ENCODE data around the gene PTPRD. TPM values are rescaled to one million over a fixed set of nuclear protein-coding genes. Genes with fewer than 3 reads are reported as not detected.

The PTPRD gene
- total RNA-seq, 4 donors from 2014 or later = 0.72 to 8.0 (median 3.0) TPM

DNA sequence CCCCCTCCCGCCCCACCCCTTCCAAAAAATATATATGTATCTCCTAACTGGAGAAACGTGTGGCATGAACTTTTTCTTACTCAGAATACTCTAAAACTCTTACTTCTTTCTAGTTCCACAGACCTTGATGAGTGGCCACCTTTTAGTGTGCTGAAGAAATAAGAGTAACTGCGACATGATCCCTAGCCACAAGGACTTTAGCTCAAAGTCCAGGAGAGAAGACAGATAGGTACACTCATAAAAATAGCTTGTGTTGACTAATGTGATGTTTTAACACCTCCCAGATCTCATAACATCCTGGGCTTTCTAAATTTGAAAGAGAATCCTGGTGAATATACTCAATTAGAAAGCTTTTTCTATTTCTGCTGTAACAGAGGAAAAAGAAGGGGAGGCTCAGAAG is 1808.2 kb downstream of the PTPRD start:
- intact Hi-C loops (cut with DNase I; ENCODE audit: low total_unique reads) = no loop called here
- TF ChIP-seq POLR2A (IDR thresholded peaks at IDR 0.05) = no peak
- TF ChIP-seq, protein P1, sequence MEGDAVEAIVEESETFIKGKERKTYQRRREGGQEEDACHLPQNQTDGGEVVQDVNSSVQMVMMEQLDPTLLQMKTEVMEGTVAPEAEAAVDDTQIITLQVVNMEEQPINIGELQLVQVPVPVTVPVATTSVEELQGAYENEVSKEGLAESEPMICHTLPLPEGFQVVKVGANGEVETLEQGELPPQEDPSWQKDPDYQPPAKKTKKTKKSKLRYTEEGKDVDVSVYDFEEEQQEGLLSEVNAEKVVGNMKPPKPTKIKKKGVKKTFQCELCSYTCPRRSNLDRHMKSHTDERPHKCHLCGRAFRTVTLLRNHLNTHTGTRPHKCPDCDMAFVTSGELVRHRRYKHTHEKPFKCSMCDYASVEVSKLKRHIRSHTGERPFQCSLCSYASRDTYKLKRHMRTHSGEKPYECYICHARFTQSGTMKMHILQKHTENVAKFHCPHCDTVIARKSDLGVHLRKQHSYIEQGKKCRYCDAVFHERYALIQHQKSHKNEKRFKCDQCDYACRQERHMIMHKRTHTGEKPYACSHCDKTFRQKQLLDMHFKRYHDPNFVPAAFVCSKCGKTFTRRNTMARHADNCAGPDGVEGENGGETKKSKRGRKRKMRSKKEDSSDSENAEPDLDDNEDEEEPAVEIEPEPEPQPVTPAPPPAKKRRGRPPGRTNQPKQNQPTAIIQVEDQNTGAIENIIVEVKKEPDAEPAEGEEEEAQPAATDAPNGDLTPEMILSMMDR (IDR thresholded peaks at IDR 0.05) = no peak
- H3K4me3 ChIP-seq (ENCODE audit: low read depth, poor library complexity, severe bottlenecking) = no peak overlapping the region
- DNase-seq (ENCODE audit: low spot score in 2 of 2) = no peak
- 86 to 88% methylated on average over 3 of the region's 3 CpGs for WGBS, 2 donors

DNA sequence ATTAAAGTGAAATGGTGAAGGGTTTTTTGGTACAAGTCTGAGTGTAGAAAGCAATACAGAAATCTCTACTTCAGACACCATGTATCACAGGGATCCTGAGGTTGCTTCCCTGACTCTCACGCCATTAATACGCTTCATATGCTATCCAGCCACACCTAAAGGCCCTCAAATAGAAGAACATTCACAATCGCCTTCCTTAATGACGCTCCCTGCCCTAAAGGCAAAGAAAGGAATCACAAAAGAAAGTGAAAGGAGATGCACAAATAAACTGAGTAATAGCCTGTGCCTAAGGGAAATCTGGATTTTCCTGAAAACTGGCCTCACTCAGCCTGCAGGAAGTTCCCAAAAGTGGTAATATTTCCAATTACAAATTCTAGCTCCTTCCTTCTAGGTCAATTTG is 1810.6 kb downstream of the PTPRD start:
- 69 to 75% methylated on average over 4 of the region's 4 CpGs for WGBS, 2 donors
- TF ChIP-seq, protein P1 (IDR thresholded peaks at IDR 0.05) = no peak
- no peak for TF ChIP-seq POLR2A (IDR thresholded peaks at IDR 0.05)
- no peak for DNase-seq (ENCODE audit: low spot score in 2 of 2)
- intact Hi-C loops (cut with DNase I; ENCODE audit: low total_unique reads) = no loop called here
- H3K4me3 ChIP-seq (ENCODE audit: low read depth, poor library complexity, severe bottlenecking) = no peak overlapping the region

DNA sequence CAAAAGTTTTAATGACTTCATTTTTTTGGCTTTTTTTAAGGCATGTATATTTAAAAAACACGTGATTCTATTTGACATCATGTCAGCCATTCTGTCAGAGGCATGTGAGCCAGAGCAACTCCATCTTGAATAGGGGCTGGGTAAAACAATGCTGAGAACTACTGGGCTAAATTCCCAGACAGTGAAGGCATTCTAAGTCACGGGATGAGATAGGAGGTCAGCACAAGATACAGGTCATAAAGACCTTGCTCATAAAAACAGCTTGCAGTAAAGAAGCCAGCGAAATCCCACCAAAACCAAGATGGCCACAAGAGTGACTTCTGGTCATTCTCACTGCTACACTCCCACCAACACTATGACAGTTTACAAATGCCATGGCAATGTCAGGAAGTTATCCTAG is 1812.6 kb downstream of the PTPRD start:
- intact Hi-C loops (cut with DNase I; ENCODE audit: low total_unique reads) = no loop called here

DNA sequence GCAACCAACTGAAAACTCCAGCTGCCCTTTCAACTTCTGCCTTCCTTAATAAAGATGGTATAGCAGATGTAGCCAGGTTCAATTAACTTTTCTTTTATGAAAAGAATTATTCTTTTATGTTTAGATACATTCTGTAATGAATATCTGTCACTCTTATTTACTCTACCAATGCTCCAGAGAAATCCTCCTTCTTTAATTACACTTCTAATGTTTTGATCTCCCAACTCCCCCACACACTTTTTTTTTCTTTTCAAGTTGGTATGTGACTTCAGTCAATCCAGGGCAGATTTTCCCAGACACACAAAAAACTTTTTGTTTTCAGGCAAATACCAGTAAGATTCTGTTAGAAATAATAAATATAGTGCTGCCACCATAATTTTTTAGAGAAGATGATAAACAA is 1813.2 kb downstream of the PTPRD start:
- H3K4me3 ChIP-seq (ENCODE audit: low read depth, poor library complexity, severe bottlenecking) = no peak overlapping the region
- intact Hi-C loops (cut with DNase I; ENCODE audit: low total_unique reads) = no loop called here
- TF ChIP-seq POLR2A (IDR thresholded peaks at IDR 0.05) = no peak
- TF ChIP-seq, protein P1 (IDR thresholded peaks at IDR 0.05) = no peak
- no peak for DNase-seq (ENCODE audit: low spot score in 2 of 2)

More for the DNA sequence above, 1812.6 kb downstream of the PTPRD start:
- TF ChIP-seq, protein P1 (IDR thresholded peaks at IDR 0.05) = no peak
- TF ChIP-seq POLR2A (IDR thresholded peaks at IDR 0.05) = no peak
- H3K4me3 ChIP-seq (ENCODE audit: low read depth, poor library complexity, severe bottlenecking) = no peak overlapping the region
- no peak for DNase-seq (ENCODE audit: low spot score in 2 of 2)
- 66 to 77% methylated on average over 3 of the region's 3 CpGs for WGBS, 2 donors

DNA sequence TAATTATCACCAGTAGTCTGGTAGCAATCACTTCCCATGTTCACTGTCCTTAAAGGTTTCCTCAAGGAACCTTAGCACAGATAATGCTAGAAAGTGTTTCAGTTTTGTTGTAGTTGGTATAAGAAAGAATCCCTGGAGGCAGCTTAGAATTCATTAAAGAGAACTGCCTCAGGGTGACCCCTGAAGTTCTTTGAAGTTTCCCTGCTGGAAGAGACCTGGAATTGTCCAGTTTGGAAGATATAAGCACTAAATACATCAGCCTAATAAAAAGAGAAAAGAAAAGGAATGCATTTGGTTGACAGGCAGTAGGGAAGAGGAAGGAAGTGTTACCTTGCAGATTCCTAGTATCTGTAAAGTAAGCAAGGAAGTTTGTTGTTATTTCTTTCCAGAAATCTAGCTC is 1813.6 kb downstream of the PTPRD start:
- TF ChIP-seq, protein P1 (IDR thresholded peaks at IDR 0.05) = no peak
- TF ChIP-seq POLR2A (IDR thresholded peaks at IDR 0.05) = no peak

DNA sequence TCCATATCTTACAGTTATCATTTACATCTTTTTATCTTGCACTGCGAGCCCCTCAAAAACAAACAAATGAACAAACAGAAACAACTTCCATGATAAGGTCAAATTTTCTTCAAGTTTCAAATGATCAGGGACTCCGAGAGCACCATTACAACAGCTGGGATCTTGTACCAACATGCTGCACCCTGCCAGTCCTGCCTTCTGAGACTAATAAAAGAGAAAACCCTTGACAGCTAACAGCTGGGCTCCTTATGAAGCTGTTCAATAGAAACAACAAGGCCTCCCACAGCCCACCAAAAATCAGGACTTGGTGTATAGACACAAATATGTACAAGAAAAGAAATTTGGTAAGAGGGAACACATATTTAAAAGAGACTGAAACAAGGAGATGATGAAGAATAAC is 1828.0 kb downstream of the PTPRD start:
- H3K4me3 ChIP-seq (ENCODE audit: low read depth, poor library complexity, severe bottlenecking) = no peak overlapping the region
- no peak for DNase-seq (ENCODE audit: low spot score in 2 of 2)
- intact Hi-C loops (cut with DNase I; ENCODE audit: low total_unique reads) = no loop called here
- 29 to 43% methylated on average over 2 of the region's 2 CpGs for WGBS, 2 donors
- TF ChIP-seq, protein P1 (IDR thresholded peaks at IDR 0.05) = no peak
- no peak for TF ChIP-seq POLR2A (IDR thresholded peaks at IDR 0.05)

More for the DNA sequence above, 1813.6 kb downstream of the PTPRD start:
- no peak overlapping the region for H3K4me3 ChIP-seq (ENCODE audit: low read depth, poor library complexity, severe bottlenecking)
- intact Hi-C loops (cut with DNase I; ENCODE audit: low total_unique reads) = no loop called here
- no peak for DNase-seq (ENCODE audit: low spot score in 2 of 2)
